GM19463 (cell line): Measurements from ENCODE around the gene CPPED1.

Experiments
- ATAC-seq: cut with Tn5 transposase; IDR thresholded peaks from one replicate; pipeline ENCODE4 v1.9.1; 2021; ENCODE audit warnings: mild to moderate bottlenecking, moderate library complexity; ENCODE audit not compliant: unreplicated experiment

CPPED1 gene

GRCh38 chr16:12740986-12741610, 62.6 kb downstream of the CPPED1 start:
- ATAC-seq: no peak

- no peak for ATAC-seq
Observed at GRCh38 chr16:12739738-12740137, 63.9 kb downstream of the CPPED1 start.

- no peak for ATAC-seq
Observed at GRCh38 chr16:12737563-12737962, 66.1 kb downstream of the CPPED1 start.

- no peak for ATAC-seq
Observed at GRCh38 chr16:12735805-12736204, 67.9 kb downstream of the CPPED1 start.

GRCh38 chr16:12732600-12732999, 71.1 kb downstream of the CPPED1 start:
- no peak for ATAC-seq

GRCh38 chr16:12729448-12729847, 74.2 kb downstream of the CPPED1 start:
- no peak for ATAC-seq

GRCh38 chr16:12728469-12728868, 75.2 kb downstream of the CPPED1 start:
- no peak for ATAC-seq

GRCh38 chr16:12724226-12724625, 79.5 kb downstream of the CPPED1 start:
- ATAC-seq: no peak

GRCh38 chr16:12723681-12724080, 80.0 kb downstream of the CPPED1 start:
- no peak for ATAC-seq

- no peak for ATAC-seq
Observed at GRCh38 chr16:12721841-12722421, 81.8 kb downstream of the CPPED1 start.

- ATAC-seq: no peak
Observed at GRCh38 chr16:12719972-12720371, 83.7 kb downstream of the CPPED1 start.

GRCh38 chr16:12716658-12717057, 87.0 kb downstream of the CPPED1 start:
- no peak for ATAC-seq

- no peak for ATAC-seq
Observed at GRCh38 chr16:12709807-12710206, 93.9 kb downstream of the CPPED1 start.

GRCh38 chr16:12708266-12708665, 95.4 kb downstream of the CPPED1 start:
- no peak for ATAC-seq

GRCh38 chr16:12706628-12707027, 97.1 kb downstream of the CPPED1 start:
- no peak for ATAC-seq

GRCh38 chr16:12704492-12705111, 99.1 kb downstream of the CPPED1 start:
- no peak for ATAC-seq

- no peak for ATAC-seq
Observed at GRCh38 chr16:12703935-12704334, 99.8 kb downstream of the CPPED1 start.

GRCh38 chr16:12700161-12700560, 103.5 kb downstream of the CPPED1 start:
- no peak for ATAC-seq

- no peak for ATAC-seq
Observed at GRCh38 chr16:12699161-12699560, 104.5 kb downstream of the CPPED1 start.

GRCh38 chr16:12697437-12697836, 106.2 kb downstream of the CPPED1 start:
- ATAC-seq: no peak

GRCh38 chr16:12695454-12695853, 108.2 kb downstream of the CPPED1 start:
- no peak for ATAC-seq

GRCh38 chr16:12690024-12690423, 113.7 kb downstream of the CPPED1 start:
- no peak for ATAC-seq
